ENCODE data around the gene CYP4A22. TPM values are rescaled to one million over a fixed set of nuclear protein-coding genes. Genes with fewer than 3 reads are reported as not detected.
"Not testable (repeated sequence)": the region's sequence is repeated elsewhere in the genome, so short reads cannot be mapped to it uniquely, and the experiment has no call there.

The CYP4A22 gene
- total RNA-seq, 3 donors from 2014 or later (not counting 1 experiment from before 2014, with no cell fraction given): not detected

DNA sequence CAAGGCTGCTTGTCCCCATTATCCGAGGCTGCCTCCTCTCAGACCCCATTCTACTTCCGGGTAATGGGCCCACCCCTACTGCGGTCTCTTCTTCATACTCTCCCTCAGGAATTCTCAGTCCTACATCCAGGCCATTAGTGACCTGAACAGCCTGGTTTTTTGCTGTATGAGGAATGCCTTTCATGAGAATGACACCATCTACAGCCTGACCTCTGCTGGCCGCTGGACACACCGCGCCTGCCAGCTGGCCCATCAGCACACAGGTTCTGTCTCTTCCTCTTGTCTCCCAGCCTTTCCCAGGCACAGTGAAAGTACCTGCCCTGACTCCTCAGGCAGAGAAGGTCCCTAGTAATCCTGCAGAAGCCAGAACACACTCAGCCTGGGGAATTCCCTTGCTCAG is 6.4 kb downstream of the CYP4A22 start:
- H3K27ac Mint-ChIP-seq; H3K4me3 ChIP-seq (ENCODE audit: low read length); H3K9me3 ChIP-seq (ENCODE audit: control insufficient read depth, insufficient read depth, low read length); intact Hi-C loops (cut with micrococcal nuclease); H3K4me3 Mint-ChIP-seq; H3K36me3 ChIP-seq (ENCODE audit: control insufficient read depth, insufficient read depth, low read length); H3K36me3 Mint-ChIP-seq; H3K27ac ChIP-seq (ENCODE audit: low read length); H3K9me3 Mint-ChIP-seq; H3K4me1 Mint-ChIP-seq; ATAC-seq; DNase-seq; H3K4me1 ChIP-seq (ENCODE audit: control insufficient read depth, insufficient read depth, low read length); H3K27me3 ChIP-seq (ENCODE audit: control insufficient read depth, insufficient read depth, low read length): not testable (repeated sequence)
- peaks cover 14 to 29% of the 10 kb centered on the region in 2 donors for H3K27me3 Mint-ChIP-seq (ENCODE audit: low read depth in 2 of 2)
- WGBS (ENCODE audit: insufficient coverage): 82% methylated on average over 5 of the region's 6 CpGs

DNA sequence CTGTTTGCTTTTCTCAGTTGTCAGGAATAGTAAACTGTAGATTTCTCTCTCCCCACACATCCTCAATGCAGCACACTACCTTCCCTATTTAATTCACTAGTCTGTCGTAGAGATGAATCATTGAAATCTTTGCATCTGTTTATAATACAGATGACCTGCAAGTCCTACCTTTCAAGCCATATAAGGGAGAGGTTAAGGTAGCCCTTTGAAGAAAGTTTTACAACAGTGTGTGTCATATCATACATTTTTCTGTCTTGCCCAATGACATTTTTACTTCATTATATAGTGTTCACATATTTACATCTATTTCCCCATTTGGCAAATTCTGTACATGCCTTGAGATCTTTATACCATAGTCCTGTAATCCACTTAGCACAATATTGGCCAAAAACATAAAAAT is 9.3 kb downstream of the CYP4A22 start:
- H3K4me3 Mint-ChIP-seq; intact Hi-C loops (cut with micrococcal nuclease); H3K27ac ChIP-seq (ENCODE audit: low read length); H3K4me1 Mint-ChIP-seq; H3K36me3 ChIP-seq (ENCODE audit: control insufficient read depth, insufficient read depth, low read length); DNase-seq; H3K36me3 Mint-ChIP-seq; H3K9me3 Mint-ChIP-seq; H3K27me3 ChIP-seq (ENCODE audit: control insufficient read depth, insufficient read depth, low read length); H3K4me1 ChIP-seq (ENCODE audit: control insufficient read depth, insufficient read depth, low read length); H3K9me3 ChIP-seq (ENCODE audit: control insufficient read depth, insufficient read depth, low read length); ATAC-seq; H3K27ac Mint-ChIP-seq; H3K4me3 ChIP-seq (ENCODE audit: low read length): not testable (repeated sequence)
- no CpG with 5 or more reads among the region's 1 CpG for WGBS (ENCODE audit: insufficient coverage)
- peaks cover 20 to 48% of the 10 kb centered on the region in 2 donors for H3K27me3 Mint-ChIP-seq (ENCODE audit: low read depth in 2 of 2)

DNA sequence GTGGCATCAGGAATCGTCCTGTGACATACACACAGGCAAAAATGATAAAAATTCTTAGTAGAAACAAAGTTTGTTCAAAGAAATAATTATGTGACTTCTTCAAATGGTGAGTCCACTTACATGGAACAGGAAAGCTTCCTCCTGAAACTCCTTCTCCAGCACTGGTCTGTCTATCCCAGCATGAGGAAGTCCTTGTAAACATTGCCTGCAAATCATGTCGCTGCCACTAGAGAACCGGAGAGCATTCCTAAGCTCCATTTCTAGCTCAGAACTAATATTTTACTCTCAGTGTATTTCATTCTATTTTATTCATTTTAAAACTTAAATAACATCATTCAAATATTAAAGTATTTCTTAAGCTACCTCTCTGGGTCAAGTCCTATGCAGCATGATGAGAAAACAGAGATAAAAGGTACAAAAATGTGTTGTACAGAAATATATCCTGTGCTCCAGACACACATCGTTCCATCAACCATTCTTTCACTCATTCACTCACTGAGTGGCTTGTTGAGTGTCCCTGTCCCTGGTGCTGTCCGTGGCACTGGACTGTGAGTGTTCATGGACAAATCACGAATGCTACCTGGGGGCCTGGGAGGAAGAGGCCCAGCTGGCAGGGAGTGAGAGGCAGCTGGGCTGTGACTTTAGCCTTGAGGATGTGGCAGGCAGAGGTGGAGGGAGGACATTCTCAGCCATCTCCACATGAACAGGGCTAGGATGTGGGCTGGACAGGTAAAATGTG is 10.0 kb downstream of the CYP4A22 start:
- ATAC-seq (no peak), DNase-seq (no peak)
- H3K4me3 Mint-ChIP-seq: no peak overlapping the region
- WGBS (ENCODE audit: insufficient coverage): 64% methylated on average over 6 of the region's 6 CpGs
- H3K4me1 Mint-ChIP-seq: no peaks in the 10 kb centered on the region
- TF ChIP-seq, protein P1, sequence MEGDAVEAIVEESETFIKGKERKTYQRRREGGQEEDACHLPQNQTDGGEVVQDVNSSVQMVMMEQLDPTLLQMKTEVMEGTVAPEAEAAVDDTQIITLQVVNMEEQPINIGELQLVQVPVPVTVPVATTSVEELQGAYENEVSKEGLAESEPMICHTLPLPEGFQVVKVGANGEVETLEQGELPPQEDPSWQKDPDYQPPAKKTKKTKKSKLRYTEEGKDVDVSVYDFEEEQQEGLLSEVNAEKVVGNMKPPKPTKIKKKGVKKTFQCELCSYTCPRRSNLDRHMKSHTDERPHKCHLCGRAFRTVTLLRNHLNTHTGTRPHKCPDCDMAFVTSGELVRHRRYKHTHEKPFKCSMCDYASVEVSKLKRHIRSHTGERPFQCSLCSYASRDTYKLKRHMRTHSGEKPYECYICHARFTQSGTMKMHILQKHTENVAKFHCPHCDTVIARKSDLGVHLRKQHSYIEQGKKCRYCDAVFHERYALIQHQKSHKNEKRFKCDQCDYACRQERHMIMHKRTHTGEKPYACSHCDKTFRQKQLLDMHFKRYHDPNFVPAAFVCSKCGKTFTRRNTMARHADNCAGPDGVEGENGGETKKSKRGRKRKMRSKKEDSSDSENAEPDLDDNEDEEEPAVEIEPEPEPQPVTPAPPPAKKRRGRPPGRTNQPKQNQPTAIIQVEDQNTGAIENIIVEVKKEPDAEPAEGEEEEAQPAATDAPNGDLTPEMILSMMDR (IDR thresholded peaks at IDR 0.05): no peak
- peaks cover 21 to 41% of the 10 kb centered on the region in 2 donors for H3K27me3 Mint-ChIP-seq (ENCODE audit: low read depth in 2 of 2)
- H3K27ac Mint-ChIP-seq: no peak overlapping the region
- Histone ChIP-seq H3K27me3 (ENCODE audit: control insufficient read depth, insufficient read depth, low read length) (peaks cover 2% of the 10 kb centered on the region), H3K4me3 (ENCODE audit: low read length) (no peak overlapping the region), H3K4me1 (ENCODE audit: control insufficient read depth, insufficient read depth, low read length) (no peaks in the 10 kb centered on the region), H3K27ac (ENCODE audit: low read length) (no peak overlapping the region), H3K36me3 (ENCODE audit: control insufficient read depth, insufficient read depth, low read length) (no peaks in the 10 kb centered on the region), H3K9me3 (ENCODE audit: control insufficient read depth, insufficient read depth, low read length) (no peaks in the 10 kb centered on the region)
- no peaks in the 10 kb centered on the region for H3K36me3 Mint-ChIP-seq
- no peaks in the 10 kb centered on the region for H3K9me3 Mint-ChIP-seq
- intact Hi-C loops (cut with micrococcal nuclease): no loop called here

DNA sequence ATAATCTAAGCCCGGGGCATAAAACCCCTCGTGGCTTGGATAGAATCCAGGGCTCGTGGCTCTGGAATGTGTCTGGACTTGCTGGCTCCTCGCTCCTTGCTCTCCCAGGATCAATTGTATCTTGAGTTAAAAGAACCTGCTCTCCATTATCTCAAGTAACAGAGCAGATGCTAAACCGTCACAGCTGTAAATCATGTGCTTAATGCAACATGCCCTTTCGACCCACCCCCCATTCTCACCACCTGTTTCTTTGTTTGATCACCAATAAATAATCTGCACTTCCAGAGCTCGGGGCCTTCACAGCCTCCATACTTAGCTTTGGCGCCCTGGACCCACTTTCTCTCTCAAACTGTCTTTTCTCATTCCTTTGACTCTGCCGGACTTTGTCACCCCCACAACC is 11.9 kb downstream of the CYP4A22 start:
- H3K4me3 Mint-ChIP-seq; intact Hi-C loops (cut with micrococcal nuclease); H3K4me3 ChIP-seq (ENCODE audit: low read length); H3K36me3 Mint-ChIP-seq; H3K9me3 Mint-ChIP-seq; H3K27ac ChIP-seq (ENCODE audit: low read length); H3K36me3 ChIP-seq (ENCODE audit: control insufficient read depth, insufficient read depth, low read length); H3K27me3 ChIP-seq (ENCODE audit: control insufficient read depth, insufficient read depth, low read length); ATAC-seq; H3K4me1 ChIP-seq (ENCODE audit: control insufficient read depth, insufficient read depth, low read length); H3K27ac Mint-ChIP-seq; H3K9me3 ChIP-seq (ENCODE audit: control insufficient read depth, insufficient read depth, low read length); H3K4me1 Mint-ChIP-seq; DNase-seq: not testable (repeated sequence)
- H3K27me3 Mint-ChIP-seq (ENCODE audit: low read depth in 2 of 2): peaks cover 25 to 53% of the 10 kb centered on the region in 2 donors
- 74% methylated on average over 9 of the region's 9 CpGs for WGBS (ENCODE audit: insufficient coverage)

DNA sequence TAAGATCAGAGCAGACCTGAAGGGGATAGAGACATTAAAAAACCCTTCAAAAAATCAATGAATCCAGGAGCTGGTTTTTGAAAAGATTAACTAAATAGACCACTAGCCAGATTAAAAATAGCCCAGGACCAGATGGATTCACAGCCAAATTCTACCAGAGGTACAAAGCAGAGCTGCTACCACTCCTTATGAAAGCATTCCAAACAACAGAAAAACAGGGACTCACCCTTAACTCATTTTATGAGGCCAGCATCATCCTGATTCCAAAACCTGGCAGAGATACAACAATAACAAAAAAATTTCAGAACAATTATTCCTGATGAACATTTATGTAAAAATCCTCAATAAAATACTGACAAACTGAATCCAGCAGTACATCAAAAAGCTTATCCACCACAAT is 19.2 kb downstream of the CYP4A22 start:
- ATAC-seq; H3K27ac ChIP-seq (ENCODE audit: low read length); H3K9me3 ChIP-seq (ENCODE audit: control insufficient read depth, insufficient read depth, low read length); H3K4me3 Mint-ChIP-seq; intact Hi-C loops (cut with micrococcal nuclease); H3K27me3 ChIP-seq (ENCODE audit: control insufficient read depth, insufficient read depth, low read length); H3K4me1 Mint-ChIP-seq; H3K27ac Mint-ChIP-seq; H3K4me1 ChIP-seq (ENCODE audit: control insufficient read depth, insufficient read depth, low read length); H3K4me3 ChIP-seq (ENCODE audit: low read length); DNase-seq; H3K36me3 Mint-ChIP-seq; H3K9me3 Mint-ChIP-seq; H3K36me3 ChIP-seq (ENCODE audit: control insufficient read depth, insufficient read depth, low read length): not testable (repeated sequence)
- peaks cover 18 to 34% of the 10 kb centered on the region in 2 donors for H3K27me3 Mint-ChIP-seq (ENCODE audit: low read depth in 2 of 2)

DNA sequence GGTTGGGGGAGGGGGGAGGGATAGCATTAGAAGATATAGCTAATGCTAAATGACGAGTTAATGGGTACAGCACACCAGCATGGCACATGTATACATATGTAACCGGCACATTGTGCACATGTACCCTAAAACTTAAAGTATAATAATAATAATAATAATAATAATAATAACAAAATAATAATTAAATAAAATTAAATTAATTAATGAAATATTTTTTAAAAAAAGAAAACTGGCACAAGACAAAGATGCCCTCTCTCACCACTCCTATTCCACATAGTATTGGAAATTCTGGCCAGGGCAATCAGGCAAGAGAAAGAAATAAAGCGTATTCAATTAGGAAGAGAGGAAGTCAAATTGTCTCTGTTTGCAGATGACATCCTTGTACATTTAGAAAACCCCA is 20.7 kb downstream of the CYP4A22 start:
- DNase-seq; H3K9me3 ChIP-seq (ENCODE audit: control insufficient read depth, insufficient read depth, low read length); H3K4me3 Mint-ChIP-seq; ATAC-seq; H3K4me1 ChIP-seq (ENCODE audit: control insufficient read depth, insufficient read depth, low read length); H3K9me3 Mint-ChIP-seq; H3K27ac Mint-ChIP-seq; H3K27ac ChIP-seq (ENCODE audit: low read length); H3K36me3 ChIP-seq (ENCODE audit: control insufficient read depth, insufficient read depth, low read length); H3K27me3 ChIP-seq (ENCODE audit: control insufficient read depth, insufficient read depth, low read length); H3K4me3 ChIP-seq (ENCODE audit: low read length); H3K4me1 Mint-ChIP-seq; intact Hi-C loops (cut with micrococcal nuclease); H3K36me3 Mint-ChIP-seq: not testable (repeated sequence)
- WGBS (ENCODE audit: insufficient coverage): 100% methylated on average over 1 of the region's 3 CpGs
- H3K27me3 Mint-ChIP-seq (ENCODE audit: low read depth in 2 of 2): peaks cover 15 to 33% of the 10 kb centered on the region in 2 donors
